HepG2 (cell line): ENCODE measurements around the gene GPR15LG. TPM values are rescaled to one million over a fixed set of nuclear protein-coding genes. Genes with fewer than 3 reads are reported as not detected.

Experiments
- ARNTL ChIP-seq: sonication (generic); formaldehyde crosslinking; IDR thresholded peaks from 2 replicates; pipeline ENCODE4 v1.4.0; 2020; ENCODE audit warnings: mild to moderate bottlenecking, missing genetic modification reagents
- KDM6A ChIP-seq: IDR thresholded peaks from 2 replicates; pipeline ENCODE4 v1.6.1; 2016; ENCODE audit warnings: low read depth
- NFE2L1 ChIP-seq: sonication (generic); formaldehyde crosslinking; IDR thresholded peaks from 2 replicates; pipeline ENCODE4 v1.4.0; 2020; ENCODE audit warnings: missing genetic modification reagents, mild to moderate bottlenecking, borderline replicate concordance
- SNRNP70 ChIP-seq: fragments of 200-400 bp; formaldehyde crosslinking; IDR thresholded peaks from 2 replicates; pipeline ENCODE4 v1.6.1; 2017; ENCODE audit warnings: mild to moderate bottlenecking, low read depth, low read length, moderate library complexity
- ZNF407 ChIP-seq: sonication (generic); formaldehyde crosslinking; IDR thresholded peaks from one replicate; pipeline ENCODE4 v1.5.1; 2020; ENCODE audit warnings: mild to moderate bottlenecking, missing genetic modification reagents; ENCODE audit errors: not compliant biosample characterization
- ZSCAN9 ChIP-seq: IDR thresholded peaks from 2 replicates; pipeline ENCODE4 v1.6.1; 2016; ENCODE audit warnings: borderline replicate concordance
- polyA plus RNA-seq, 8 experiments: library from polyadenylated mRNA; depleted of rRNA in 3 of 8; stranded (reverse) in 7 of 8; unstranded in 1 of 8; fragments of >200 nt; fragmentation: Illumina TruSeq in 4 of 8; extraction: Trizol in 4 of 8; gene quantifications; 2 replicates each; pipeline versions ENCODE4 v1.2.1 to v1.2.3, GENCODE V29; 2011 to 2016; ENCODE audit warnings: low read depth in 4 of 8, missing spikeins in 1 of 8, mixed read lengths in 1 of 8; ENCODE audit not compliant: insufficient read depth in 1 of 8
- total RNA-seq, 5 experiments: library from RNA; depleted of rRNA; stranded (reverse); fragments of >200 nt; fragmentation: Illumina TruSeq; extraction: Trizol; gene quantifications; 2 replicates each; pipeline ENCODE4 v1.2.3, GENCODE V29; 2016; ENCODE audit warnings: low read depth in 1 of 5

GPR15LG gene
- total and polyA plus RNA-seq, 2 of the 13 experiments (the other 11 are each of a cell fraction or from before 2014, with no cell fraction given), result not detected

- TF ChIP-seq ZNF407 (CRISPR knock-in tag) (no peak), ARNTL (CRISPR knock-in tag) (no peak), NFE2L1 (CRISPR knock-in tag) (no peak), KDM6A (CRISPR knock-in tag) (no peak), SNRNP70 (no peak), ZSCAN9 (no peak)
Observed at GRCh38 chr10:84195044-84195830, 21.6 kb downstream of the GPR15LG start (continued).
